Fibroblast of lung (primary cell): Measurements from ENCODE around the gene TBPL1.

Experiments used
- EZH2 ChIP-seq: IDR thresholded peaks from 2 replicates; pipeline ENCODE4 v1.5.1; 2012; ENCODE audit warnings: low read length, control low read depth, mild to moderate bottlenecking; ENCODE audit errors: missing control alignments
- TF ChIP-seq, protein P1 (sequence below), 2 donors: IDR thresholded peaks in 1 of 2; conservative IDR thresholded peaks in 1 of 2; 1 replicate in 1 of 2; 2 replicates in 1 of 2; pipeline ENCODE4 v1.5.1; 2011 to 2012; ENCODE audit warnings: low read length in 2 of 2, control low read depth in 1 of 2, inconsistent platforms in 1 of 2, low read depth in 1 of 2, mild to moderate bottlenecking in 1 of 2

DNA sequence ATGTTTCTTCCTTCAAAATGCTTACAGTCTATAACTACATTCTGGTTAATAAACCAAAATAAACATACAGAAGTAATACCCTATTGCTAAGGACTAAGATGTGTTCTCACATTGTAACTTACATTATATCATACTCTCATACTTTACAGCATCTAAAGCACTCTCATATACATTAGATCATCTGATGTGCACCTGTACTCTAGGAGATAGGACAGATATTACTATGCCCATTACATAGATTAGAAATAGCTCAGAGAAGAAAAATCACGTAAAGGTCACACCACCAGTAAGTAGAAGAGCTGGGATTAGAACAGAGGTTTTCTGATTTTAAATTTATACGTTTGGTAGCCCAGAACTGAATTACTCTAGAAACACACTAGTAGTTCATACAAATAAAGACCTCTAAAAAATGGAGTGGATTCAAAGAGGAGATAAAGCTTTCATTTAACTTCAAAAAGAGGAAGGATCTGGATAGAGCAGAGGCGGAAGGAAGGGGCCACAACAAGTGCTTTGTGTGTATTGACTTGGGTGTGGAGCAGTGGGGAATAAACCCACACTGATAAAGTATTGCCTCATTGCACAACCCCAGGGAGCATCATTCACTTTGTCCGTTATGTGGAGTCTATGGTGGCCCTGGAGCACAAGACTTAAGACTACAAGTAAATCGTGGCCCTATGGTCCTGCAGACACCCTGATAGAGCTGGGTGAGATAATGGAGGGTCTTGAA lies 68.5 kb downstream of the TBPL1 start:
- TF ChIP-seq, protein P1, sequence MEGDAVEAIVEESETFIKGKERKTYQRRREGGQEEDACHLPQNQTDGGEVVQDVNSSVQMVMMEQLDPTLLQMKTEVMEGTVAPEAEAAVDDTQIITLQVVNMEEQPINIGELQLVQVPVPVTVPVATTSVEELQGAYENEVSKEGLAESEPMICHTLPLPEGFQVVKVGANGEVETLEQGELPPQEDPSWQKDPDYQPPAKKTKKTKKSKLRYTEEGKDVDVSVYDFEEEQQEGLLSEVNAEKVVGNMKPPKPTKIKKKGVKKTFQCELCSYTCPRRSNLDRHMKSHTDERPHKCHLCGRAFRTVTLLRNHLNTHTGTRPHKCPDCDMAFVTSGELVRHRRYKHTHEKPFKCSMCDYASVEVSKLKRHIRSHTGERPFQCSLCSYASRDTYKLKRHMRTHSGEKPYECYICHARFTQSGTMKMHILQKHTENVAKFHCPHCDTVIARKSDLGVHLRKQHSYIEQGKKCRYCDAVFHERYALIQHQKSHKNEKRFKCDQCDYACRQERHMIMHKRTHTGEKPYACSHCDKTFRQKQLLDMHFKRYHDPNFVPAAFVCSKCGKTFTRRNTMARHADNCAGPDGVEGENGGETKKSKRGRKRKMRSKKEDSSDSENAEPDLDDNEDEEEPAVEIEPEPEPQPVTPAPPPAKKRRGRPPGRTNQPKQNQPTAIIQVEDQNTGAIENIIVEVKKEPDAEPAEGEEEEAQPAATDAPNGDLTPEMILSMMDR (conservative IDR thresholded peaks at IDR 0.05 in 1 of 2, IDR thresholded peaks at IDR 0.05 in 1 of 2; ENCODE audit: low read depth in 1 of 2, low read length in 2 of 2): no peak
- no peak for TF ChIP-seq EZH2
